ENCODE data around the gene KPNB1.

The KPNB1 gene

GRCh38 chr17:47638903-47639302, 10.8 kb upstream of the KPNB1 start:
- DNase-seq: no peak

DNA sequence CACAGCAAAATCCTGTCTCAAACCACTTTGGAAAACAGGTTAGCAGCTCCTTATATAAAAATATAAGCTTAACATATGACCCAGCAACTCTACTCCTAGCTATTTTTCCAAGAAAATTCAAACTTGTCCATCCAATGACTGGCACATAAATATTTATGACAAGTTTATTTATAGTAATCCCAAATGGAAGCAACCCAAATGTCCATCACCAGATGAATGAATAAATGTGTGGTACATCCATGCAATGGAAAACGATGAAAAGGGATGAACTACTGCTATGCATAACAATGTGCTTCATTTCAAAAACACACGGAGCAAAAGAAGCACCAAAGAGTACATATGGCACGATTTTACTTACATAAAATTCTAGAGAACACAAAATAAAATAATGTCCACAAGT, 9.6 kb upstream of the KPNB1 start:
- DNase-seq: no peak

DNA sequence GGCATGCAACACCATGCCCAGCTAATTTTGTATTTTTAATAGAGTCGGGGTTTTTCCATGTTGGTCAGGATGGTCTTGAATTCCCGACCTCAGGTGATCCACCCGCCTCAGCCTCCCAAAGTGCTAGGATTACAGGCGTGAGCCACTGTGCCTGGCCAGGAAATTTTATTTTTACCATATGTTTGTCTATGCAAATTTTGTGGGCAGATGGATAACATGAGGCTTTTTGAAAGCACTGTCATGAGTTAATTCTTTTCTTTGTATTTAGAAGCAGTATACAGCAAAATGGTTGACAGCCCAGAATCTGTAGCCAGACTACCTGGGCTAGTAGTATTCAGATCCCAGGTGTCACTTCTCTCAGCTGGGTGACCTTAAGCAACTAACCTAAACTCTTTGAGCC, 8.5 kb upstream of the KPNB1 start:
- no peak for DNase-seq

GRCh38 chr17:47643116-47643515, 6.6 kb upstream of the KPNB1 start:
- no peak for DNase-seq

- no peak for DNase-seq
Observed at GRCh38 chr17:47644324-47644723, 5.4 kb upstream of the KPNB1 start.

GRCh38 chr17:47649972-47650524, 329 bp downstream of the KPNB1 start:
- DNase-seq: no peak

- peak; percentile 99 for DNase-seq
Observed at GRCh38 chr17:47650525-47651522, 1.1 kb downstream of the KPNB1 start.

- DNase-seq: no peak
Observed at GRCh38 chr17:47651704-47652103, 2.0 kb downstream of the KPNB1 start.

DNA sequence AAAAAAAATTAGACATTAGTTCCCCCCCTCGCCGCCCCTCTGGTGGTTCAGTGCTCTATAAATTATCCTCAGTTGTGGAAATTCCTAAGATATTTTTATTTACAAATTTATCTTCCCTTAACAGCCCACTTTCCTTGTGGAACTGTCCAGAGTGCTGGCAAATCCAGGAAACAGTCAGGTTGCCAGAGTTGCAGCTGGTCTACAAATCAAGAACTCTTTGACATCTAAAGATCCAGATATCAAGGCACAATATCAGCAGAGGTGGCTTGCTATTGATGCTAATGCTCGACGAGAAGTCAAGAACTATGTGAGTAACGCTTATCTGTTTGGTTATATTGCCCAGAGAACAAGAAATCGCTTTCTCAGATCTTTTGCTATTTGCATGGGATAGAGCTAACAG, 2.9 kb downstream of the KPNB1 start:
- peak; percentile 7 for DNase-seq

DNA sequence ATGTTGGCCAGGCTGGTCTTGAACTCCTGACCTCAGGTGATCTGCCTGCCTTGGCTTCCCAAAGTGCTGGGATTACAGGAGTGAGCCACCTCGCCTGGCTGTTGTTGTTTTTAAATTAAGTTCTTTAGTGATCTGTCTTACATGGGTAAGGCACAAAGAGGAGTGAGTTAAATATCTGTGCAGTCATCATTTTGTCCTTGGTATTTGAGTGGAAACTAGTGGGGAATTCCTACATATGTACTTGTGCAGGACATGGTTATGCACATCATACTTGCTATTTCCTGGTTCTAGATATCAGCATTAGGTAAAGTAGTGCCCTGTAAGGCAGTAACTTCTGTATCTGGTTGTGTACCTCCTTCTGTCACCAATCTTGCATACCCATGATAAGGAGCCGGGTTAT, 3.7 kb downstream of the KPNB1 start:
- DNase-seq: no peak

DNA sequence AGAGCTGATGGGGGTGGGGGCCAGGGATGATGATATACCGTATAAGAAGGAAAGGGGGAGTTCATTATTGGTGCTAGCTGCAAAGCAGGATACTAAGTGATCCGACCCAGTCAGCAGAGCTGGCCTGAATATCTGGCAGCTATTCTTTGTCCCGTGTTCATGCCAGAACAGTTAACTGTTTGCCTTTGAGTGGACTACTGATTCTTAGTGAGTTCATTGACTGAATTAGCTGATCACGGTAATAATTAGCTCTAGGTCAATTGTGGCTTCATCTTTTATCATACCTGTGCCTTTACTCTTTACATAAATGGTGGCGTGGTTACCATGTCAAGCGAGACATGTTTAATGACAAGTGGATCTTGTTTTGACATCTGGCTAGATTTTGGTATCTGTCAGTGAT, 5.3 kb downstream of the KPNB1 start:
- no peak for DNase-seq

- DNase-seq: no peak
Observed at GRCh38 chr17:47660064-47660492, 10.4 kb downstream of the KPNB1 start.

DNA sequence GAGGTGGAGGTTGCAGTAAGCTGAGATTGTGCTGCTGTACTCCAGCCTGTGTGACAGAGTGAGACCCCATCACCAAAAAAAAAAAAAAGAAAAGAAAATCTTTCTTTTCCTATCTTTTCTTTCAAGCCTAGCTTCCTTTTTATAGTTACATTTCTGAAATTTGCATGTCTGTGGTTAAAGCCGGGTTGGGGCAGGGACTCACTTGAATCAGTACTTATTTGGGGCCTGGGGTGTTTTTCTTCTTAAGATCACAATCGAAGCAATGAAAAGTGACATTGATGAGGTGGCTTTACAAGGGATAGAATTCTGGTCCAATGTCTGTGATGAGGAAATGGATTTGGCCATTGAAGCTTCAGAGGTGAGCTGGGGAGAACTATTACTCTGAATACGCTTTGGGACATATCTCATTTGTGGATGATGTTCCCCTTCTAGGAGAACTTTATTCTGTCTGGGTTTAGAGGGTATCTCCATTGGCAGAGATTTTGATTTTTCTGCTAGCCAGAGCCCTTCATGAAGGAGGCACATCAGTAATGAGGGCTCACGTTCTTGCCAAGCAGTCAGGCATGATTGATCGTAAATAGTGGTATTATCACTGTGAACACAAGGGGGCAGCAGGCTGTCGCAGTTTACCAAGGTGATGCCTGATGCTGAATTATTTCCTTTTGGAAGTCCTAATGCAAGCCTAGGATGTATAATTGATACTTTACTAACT, 14.3 kb downstream of the KPNB1 start:
- peak; percentile 53 for DNase-seq

- DNase-seq: no peak
Observed at GRCh38 chr17:47664624-47664941, 14.9 kb downstream of the KPNB1 start.

DNA sequence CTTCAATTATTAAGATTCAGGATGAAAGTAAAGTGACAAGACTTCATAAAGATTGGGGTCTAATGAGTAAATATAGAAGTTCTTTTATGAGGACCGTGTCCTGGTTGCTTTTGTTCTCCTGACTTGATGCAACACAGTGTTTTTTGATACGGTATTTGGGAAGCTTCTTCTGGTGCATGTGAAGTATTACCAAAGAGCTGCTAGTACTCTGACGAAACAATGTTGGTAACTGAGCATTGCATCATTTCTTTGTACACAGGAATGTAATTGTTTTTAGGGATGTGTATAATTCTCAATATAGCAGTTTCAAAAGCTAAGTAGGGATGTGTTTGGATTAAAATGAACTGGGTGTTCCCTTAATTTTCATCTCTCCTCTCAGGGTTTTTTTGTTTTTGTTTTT, 15.9 kb downstream of the KPNB1 start:
- DNase-seq: no peak

DNA sequence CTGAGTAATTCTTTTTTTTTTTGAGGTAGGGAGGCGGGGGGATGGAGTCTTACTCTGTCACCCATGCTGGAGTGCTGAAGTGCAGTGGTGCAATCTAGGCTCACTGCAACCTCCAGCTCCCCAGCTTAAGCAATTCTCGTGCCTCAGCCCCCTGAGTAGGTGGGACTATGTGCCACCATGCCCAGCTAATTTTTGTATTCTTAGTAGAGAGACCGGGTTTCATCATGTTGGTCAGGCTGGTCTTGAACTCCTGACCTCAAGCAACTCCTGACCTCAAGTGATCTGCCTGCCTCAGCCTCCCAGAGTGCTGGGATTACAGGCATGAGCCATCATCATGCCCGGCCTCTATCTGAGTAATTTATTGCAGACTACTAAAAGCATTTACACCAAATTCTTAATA, 19.4 kb downstream of the KPNB1 start:
- DNase-seq: no peak

DNA sequence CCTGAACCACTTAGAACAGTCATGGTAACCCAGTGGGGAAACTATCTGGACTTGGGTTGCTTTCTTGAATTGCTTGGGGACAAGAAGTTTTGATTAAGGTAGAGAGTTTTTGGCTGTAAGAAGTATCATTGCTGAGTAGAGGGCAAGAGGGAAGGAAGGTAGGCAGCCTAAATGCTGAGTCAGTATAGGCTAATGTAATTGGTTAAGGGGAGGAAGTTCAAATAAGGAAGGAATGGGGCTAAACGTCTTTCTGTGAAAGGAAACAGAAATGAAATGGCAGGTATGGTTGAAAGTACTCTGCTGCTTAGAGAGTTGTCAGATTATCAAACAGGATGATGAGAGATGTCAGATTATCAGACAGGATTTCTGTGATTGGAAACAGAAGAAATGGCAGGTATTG, 20.3 kb downstream of the KPNB1 start:
- DNase-seq: no peak

GRCh38 chr17:47674499-47674898, 24.8 kb downstream of the KPNB1 start:
- DNase-seq: no peak

GRCh38 chr17:47675380-47676198, 25.9 kb downstream of the KPNB1 start:
- DNase-seq: no peak

- no peak for DNase-seq
Observed at GRCh38 chr17:47676199-47676472, 26.4 kb downstream of the KPNB1 start.

DNA sequence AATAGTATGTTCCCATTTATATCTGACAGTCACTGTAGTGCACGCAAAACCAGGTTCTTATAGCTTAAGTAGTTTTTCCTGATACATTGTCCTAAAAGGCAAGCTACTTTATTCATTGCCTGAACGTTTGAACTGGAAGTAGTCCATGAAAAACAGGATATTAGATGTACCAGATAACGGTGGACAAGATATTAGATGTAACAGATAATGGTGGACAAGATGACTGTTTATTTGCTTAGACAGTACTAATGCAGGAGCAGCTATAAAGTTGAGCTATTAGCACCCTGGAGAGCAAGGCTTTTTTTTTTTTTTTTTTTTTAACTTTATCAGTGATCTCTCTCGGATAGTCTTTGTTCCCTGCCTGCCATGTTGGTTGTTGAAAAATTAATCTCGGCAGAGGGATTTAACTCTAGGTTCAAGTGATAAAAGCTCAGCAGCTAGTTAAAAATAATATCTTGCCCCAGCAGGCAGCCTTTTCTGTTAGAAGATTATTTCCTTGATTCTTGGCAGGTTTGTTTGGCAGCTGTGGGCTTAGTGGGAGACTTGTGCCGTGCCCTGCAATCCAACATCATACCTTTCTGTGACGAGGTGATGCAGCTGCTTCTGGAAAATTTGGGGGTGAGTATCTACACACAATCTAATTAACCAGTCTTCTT, 26.9 kb downstream of the KPNB1 start:
- no peak for DNase-seq

DNA sequence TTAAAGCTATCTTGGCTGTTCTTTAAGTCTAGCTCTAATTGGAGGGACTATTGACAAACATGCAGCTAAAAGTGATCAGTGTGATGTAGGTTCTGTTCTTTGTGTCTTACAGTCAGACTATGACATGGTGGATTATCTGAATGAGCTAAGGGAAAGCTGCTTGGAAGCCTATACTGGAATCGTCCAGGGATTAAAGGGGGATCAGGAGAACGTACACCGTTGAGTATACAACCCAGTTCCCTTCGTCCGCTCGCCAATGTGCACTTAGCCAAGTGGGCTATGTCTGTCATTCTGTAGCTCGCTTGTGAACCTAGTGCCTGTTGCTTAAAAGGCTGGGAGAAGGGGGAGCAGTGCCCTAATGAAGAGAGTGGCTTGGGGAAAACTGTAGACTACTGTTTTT, 28.5 kb downstream of the KPNB1 start:
- no peak for DNase-seq

DNA sequence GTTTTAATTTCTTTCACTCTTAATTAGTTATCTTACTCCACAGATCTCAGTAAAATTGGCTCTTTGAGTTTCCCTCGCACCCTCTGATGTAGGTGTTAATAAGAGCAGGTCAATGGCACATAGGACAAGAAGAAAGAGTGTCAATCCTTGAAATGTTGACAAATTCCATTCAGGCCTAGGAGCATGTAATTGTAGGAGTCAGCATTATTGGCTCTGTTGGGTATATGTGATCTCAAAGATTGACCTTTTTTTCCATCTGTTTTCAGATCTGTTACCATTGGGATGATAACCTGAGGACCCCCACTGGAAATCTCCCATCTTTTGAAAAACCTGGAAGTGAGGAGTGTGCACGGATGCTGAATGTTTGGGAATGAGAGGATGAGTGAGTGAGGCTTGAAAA, 32.4 kb downstream of the KPNB1 start:
- no peak for DNase-seq
